Ascending aorta (tissue), 2 donors: Measurements from ENCODE around the gene EMCN. TPM values are rescaled to one million over a fixed set of nuclear protein-coding genes. Genes with fewer than 3 reads are reported as not detected.

Experiments
- DNase-seq, 2 donors: peaks; one replicate each; pipeline ENCODE4 v3.0.0-alpha.2; 2019; ENCODE audit warnings: low spot score in 2 of 2
- H3K27ac ChIP-seq, 2 donors: fragments of 200-600 bp; sonication (generic); one replicate each; pipeline ENCODE4 v1.5.1; 2016 to 2017; ENCODE audit warnings: mild to moderate bottlenecking in 1 of 2
- H3K27me3 ChIP-seq: fragments of 200-600 bp; sonication (generic); one replicate; pipeline ENCODE4 v1.5.1; 2017
- H3K36me3 ChIP-seq, 2 donors: fragments of 200-600 bp; sonication (generic); one replicate each; pipeline ENCODE4 v1.5.1; 2016
- H3K4me1 ChIP-seq, 2 donors: fragments of 200-600 bp; sonication (generic); one replicate each; pipeline ENCODE4 v1.5.1; 2016 to 2017; ENCODE audit warnings: mild to moderate bottlenecking in 1 of 2
- H3K4me3 ChIP-seq, 2 donors: fragments of 200-600 bp; sonication (generic); one replicate each; pipeline ENCODE4 v1.5.1; 2016 to 2017; ENCODE audit warnings: mild to moderate bottlenecking in 1 of 2
- H3K9me3 ChIP-seq, 2 donors: fragments of 200-600 bp; sonication (generic); one replicate each; pipeline ENCODE4 v1.5.1; 2016
- intact Hi-C: fragments of 100-400 bp; cut with DNase I; formaldehyde crosslinking; loops from one replicate; pipeline ENCODE4 v1.15.1; 2023
- total RNA-seq: library from RNA; depleted of rRNA; stranded (reverse); fragments of >200 nt; gene quantifications from one replicate; pipeline ENCODE4 v1.1.0, GENCODE V29; 2016
- TF ChIP-seq, protein P1 (sequence below), 3 experiments: fragments of 200-600 bp in 2 of 3; fragments of 450-650 bp in 1 of 3; sonication (generic) in 2 of 3; IDR thresholded peaks; one replicate each; pipeline ENCODE4 v1.5.1; 2016 to 2019; ENCODE audit warnings: antibody characterized with exemption in 3 of 3, mild to moderate bottlenecking in 1 of 3, moderate library complexity in 1 of 3

Gene EMCN
- total RNA-seq, 1 donor from 2014 or later, result 24.6 TPM

DNA sequence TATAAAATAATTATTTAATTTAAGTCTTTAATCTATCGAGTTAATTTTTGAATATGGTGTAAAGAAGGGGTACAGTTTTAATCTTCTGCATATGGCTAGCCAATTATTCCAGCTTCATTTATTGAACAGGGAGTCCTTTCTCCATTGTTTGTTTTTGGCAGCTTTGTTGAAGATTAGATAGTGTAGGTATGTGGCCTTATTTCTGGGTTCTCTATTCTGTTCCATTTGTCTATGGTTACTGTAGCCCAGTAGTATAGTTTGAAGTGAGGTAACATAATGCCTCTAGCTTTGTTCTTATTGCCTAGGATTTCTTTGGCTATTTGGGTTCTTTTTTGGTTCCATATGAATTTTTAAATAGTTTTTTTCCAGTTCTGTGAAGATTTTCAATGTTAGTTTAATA, 48.3 kb downstream of the EMCN start:
- no peaks in the 10 kb centered on the region for H3K36me3 ChIP-seq
- no peaks in the 10 kb centered on the region for H3K9me3 ChIP-seq
- no peaks in the 10 kb centered on the region for H3K27me3 ChIP-seq
- no peak overlapping the region for H3K4me3 ChIP-seq
- H3K4me1 ChIP-seq, result no peaks in the 10 kb centered on the region
- H3K27ac ChIP-seq, result no peak overlapping the region
- TF ChIP-seq, protein P1, sequence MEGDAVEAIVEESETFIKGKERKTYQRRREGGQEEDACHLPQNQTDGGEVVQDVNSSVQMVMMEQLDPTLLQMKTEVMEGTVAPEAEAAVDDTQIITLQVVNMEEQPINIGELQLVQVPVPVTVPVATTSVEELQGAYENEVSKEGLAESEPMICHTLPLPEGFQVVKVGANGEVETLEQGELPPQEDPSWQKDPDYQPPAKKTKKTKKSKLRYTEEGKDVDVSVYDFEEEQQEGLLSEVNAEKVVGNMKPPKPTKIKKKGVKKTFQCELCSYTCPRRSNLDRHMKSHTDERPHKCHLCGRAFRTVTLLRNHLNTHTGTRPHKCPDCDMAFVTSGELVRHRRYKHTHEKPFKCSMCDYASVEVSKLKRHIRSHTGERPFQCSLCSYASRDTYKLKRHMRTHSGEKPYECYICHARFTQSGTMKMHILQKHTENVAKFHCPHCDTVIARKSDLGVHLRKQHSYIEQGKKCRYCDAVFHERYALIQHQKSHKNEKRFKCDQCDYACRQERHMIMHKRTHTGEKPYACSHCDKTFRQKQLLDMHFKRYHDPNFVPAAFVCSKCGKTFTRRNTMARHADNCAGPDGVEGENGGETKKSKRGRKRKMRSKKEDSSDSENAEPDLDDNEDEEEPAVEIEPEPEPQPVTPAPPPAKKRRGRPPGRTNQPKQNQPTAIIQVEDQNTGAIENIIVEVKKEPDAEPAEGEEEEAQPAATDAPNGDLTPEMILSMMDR (IDR thresholded peaks at IDR 0.05), result no peak
- intact Hi-C loops, result no loop called here
- DNase-seq, result no peak

DNA sequence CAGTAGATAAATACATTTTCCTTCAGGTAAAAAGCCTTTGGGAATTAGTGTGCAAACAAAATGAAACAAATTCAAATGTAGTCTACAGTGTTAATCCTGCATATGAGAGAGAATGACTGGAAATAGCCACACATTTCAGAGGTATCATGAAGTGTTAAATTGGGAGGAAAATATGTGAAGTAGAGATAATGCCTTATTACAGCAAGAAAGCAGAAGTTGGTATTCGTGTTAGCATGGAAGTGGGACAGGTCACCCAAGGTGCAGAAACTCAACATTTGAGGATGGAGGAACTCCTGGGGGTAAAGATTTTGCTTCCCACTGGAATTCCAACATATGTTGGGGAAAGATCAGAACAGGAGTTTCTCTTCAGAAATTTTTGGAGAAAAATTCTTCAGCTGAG, 51.3 kb downstream of the EMCN start:
- Histone ChIP-seq H3K36me3 (no peaks in the 10 kb centered on the region), H3K4me1 (no peaks in the 10 kb centered on the region), H3K27me3 (no peaks in the 10 kb centered on the region), H3K4me3 (no peak overlapping the region), H3K9me3 (no peaks in the 10 kb centered on the region), H3K27ac (no peak overlapping the region)
- TF ChIP-seq, protein P1 (IDR thresholded peaks at IDR 0.05), result no peak
- DNase-seq, result no peak
- intact Hi-C loops, result no loop called here

DNA sequence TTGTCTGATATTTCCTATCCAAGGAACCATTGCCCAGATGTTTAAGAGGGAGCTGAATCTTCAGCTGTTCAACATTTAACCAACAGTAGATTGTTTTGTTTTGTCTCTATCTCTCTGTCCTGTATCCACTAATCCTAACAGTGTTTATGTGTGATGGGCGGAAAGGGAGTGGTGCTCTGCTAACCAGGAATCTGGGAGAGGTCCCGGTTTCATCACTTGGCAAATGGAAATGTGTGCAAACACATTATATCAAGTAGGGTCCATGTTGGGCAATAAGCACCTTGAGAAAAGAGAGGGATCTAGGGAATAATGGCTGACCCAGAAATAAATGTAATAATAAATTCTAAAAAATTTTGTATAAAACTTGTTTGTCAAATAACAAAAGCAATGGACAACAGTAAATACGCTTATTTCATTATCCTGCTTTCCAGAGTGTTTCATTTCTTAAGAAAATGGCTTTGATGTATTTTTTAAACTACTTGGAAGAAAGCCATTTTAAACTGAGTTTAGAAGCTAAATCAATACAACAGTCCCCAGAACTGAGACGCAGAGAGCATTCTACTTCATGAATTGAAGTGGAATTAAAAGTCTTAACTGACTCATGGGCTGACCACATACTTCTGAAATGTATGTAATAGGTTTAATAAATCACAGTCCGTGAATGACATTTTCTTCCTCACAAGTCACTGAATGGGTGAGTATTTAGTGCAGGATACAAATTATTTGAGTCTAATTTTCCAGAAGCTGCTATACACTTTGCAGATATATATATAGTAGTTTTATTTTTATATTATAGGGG, 55.8 kb downstream of the EMCN start:
- DNase-seq, result no peak
- Histone ChIP-seq H3K4me1 (no peaks in the 10 kb centered on the region), H3K9me3 (no peaks in the 10 kb centered on the region), H3K36me3 (no peaks in the 10 kb centered on the region), H3K27ac (no peak overlapping the region), H3K27me3 (no peaks in the 10 kb centered on the region), H3K4me3 (no peak overlapping the region)
- TF ChIP-seq, protein P1 (IDR thresholded peaks at IDR 0.05), result no peak
- intact Hi-C loops, result no loop called here

DNA sequence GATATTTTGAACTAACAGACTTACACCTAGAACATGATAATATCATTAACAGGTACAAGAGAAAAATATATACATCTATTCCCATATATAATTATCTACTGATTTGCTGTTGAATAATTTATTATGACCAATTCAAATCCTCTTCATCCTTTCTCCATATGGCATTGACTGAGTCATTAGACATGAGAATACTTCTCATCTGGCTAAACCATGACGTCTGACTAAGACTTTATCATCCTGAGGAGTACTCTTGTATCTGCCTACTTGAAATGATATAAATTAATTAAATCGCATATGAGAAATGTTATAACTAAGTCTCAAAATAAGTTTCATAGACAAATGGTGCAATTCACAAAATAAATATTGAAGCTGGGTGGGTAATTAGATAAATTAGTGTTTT, 67.4 kb downstream of the EMCN start:
- Histone ChIP-seq H3K9me3 (no peaks in the 10 kb centered on the region), H3K4me3 (no peak overlapping the region), H3K27me3 (no peaks in the 10 kb centered on the region), H3K27ac (no peak overlapping the region), H3K4me1 (no peaks in the 10 kb centered on the region), H3K36me3 (no peaks in the 10 kb centered on the region)
- TF ChIP-seq, protein P1 (IDR thresholded peaks at IDR 0.05), result no peak
- DNase-seq, result no peak
- intact Hi-C loops, result no loop called here

DNA sequence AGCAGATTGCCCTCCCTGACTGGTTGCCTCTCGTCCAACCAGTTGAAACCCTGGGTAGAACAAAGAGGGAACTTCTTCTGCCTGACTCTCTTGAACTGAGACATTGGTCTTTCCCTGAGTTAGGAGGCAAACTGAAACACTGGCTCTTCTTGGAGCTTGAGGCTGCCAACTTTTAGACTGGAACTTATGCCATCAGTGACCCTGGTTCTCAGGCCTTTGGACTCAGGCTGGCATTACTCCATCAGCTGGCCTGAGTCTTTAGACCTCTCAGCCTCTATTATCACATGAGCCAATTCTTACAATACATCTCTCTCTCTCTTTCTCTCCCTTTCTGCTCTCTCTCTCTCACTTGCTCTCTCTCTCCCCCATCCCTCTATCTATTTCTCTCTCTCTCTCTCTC, 86.4 kb downstream of the EMCN start:
- no peak overlapping the region for H3K4me3 ChIP-seq
- intact Hi-C loops, result no loop called here

More for the DNA sequence above, 86.4 kb downstream of the EMCN start:
- Histone ChIP-seq H3K36me3 (no peaks in the 10 kb centered on the region), H3K4me1 (no peaks in the 10 kb centered on the region), H3K9me3 (peaks cover 0 to 6% of the 10 kb centered on the region in 2 donors), H3K27ac (no peak overlapping the region), H3K27me3 (no peaks in the 10 kb centered on the region)
- DNase-seq, result no peak
- TF ChIP-seq, protein P1 (IDR thresholded peaks at IDR 0.05), result no peak
